NCI-H1048 (cell line): ENCODE data around the gene PIEZO1.

Source experiments
- DNase-seq: peaks from one replicate; lab custom pipeline; 2025; lab: John Stamatoyannopoulos, UW

The PIEZO1 gene

DNA sequence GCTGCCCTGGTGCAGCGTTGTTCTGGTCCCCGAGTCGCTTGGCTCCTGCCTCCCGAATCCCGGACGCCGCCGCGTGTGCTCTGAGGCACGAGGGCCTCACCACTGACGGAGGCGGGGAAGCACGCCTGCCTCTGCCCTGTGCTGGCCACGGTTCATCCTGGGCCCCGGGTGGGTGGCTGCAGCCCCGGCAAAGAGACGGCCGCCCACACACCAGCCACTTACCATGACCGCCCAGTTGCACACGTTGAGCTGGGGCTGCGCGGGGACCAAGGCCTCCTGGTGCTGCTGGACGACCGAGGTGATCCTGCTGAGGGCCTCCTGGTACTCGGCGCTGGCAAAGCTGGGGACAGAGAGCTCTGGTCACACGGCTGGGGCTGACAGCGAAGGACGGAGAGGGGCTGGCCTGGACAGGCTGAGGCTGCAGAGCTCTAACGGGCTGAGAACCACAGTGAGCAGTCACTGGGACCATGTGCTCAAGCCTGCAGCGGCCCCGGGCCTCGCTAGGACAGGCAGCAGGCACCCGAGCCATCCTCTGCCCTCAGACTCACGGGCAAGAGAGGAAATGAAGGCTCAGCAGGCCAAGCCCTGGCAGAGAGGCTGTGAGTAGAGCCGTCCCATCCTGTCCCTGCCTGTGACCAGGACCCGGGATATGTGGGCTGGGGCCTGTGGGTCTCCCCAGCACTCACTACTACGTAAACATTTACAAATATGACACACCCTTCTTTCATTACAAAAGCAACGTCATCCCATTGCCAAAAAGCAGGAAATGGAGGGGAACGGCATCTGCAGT is 33.0 kb upstream of the PIEZO1 start:
- no peak for DNase-seq

DNA sequence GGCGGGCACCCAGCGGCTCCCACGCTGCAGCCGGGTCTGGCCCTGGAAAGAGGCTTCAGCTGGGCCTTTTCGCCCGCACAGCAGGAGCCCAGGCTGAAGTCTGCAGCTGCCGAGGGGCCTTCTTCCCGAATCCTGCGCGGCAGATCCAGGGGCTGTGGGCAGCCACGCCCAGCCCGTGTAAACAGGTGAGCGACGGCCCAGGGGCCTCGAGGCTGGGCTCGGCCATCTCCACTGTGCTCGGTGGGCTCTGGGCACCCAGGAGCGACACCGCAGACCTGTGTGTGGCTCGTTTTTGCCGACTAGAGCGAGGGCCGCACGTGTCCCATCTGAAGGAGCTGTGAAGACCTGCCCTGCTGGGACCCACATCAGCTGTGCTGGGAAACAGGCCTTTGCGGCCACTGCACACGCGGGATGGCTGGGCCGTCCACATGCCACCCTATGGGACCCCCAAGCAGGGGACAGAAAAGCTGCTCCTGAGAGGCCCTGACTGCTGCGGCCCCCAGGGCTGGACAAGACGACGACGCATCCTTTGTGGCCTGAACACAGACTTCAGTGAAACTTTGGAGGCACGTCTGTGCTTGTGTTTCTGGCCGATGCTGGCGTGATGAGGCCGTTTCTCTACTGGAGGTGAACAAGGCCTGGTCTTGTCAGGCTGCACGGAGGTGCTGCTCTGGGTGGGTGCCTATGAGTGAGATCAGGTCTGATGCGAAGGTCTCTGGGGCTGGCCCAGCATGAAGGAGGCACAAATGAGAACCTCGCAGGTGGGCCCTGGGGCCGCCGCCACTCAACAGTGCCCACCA is 31.9 kb upstream of the PIEZO1 start:
- DNase-seq = no peak

GRCh38 chr16:88815901-88816589 is 31.0 kb upstream of the PIEZO1 start:
- no peak for DNase-seq

- no peak for DNase-seq
Observed at GRCh38 chr16:88815227-88815626, 30.2 kb upstream of the PIEZO1 start.

DNA sequence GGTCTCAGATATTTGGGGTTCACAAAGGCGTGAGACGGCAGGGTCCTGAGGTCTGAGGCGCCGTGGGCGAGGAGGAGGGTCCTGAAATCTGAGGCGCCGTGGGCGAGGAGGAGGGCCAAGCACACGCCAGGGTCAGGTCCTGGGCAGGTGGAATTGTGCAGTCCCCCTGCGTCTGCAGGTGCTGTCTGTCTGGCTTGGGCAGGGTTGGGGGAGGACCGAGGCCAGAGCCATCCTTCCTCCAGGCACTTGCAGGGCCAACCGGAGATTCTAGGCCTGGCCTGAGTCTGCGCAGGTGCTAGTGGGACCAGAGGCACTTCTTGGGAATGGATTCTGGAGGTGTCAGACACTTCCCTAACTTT is 29.1 kb upstream of the PIEZO1 start:
- no peak for DNase-seq

GRCh38 chr16:88813269-88814143 is 28.5 kb upstream of the PIEZO1 start:
- DNase-seq = no peak

- no peak for DNase-seq
Observed at GRCh38 chr16:88812513-88813268, 27.7 kb upstream of the PIEZO1 start.

DNA sequence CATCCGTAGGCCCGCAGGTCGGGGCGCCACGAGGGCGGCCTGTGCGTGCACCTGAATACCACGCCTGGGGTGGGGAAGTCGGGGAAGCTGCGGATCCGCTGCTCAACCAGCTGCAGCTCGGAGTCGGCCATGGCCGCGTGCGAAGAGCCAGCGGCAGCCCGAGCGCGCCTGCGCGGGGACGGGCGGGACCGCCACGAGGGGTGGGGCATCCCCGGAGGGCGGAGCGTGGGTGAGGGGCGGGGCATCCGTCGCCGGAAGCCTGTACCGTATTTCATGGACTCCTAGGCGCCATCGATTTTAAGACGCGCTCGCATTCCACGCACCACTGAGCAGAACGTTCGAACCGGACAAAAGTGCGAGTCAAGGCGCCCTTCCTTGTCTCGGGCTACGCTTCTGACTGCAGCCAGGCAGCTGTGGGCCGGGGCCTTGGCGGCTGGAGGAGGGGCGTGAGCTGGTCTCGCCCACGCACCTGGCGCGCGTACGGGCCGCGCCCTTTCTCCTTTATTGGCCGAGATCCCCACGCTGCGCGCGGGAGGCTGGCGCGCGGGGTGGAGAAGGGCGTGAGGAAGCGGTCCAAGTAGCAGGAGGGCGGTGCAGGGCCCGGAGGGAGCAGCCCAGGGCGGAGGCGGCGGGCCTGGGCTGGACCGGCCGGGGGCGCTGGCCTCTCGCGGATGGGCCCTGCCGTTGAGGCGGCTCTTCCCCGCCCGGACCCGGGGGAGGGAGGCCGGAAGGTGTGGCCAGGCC is 26.9 kb upstream of the PIEZO1 start, which contains the start of gene APRT:
TSS of gene APRT (minus strand) at position 160 of the 744 bp plus-strand sequence. CDS start at position 131, 29 bp downstream.
- peak; percentile 43 for DNase-seq

DNA sequence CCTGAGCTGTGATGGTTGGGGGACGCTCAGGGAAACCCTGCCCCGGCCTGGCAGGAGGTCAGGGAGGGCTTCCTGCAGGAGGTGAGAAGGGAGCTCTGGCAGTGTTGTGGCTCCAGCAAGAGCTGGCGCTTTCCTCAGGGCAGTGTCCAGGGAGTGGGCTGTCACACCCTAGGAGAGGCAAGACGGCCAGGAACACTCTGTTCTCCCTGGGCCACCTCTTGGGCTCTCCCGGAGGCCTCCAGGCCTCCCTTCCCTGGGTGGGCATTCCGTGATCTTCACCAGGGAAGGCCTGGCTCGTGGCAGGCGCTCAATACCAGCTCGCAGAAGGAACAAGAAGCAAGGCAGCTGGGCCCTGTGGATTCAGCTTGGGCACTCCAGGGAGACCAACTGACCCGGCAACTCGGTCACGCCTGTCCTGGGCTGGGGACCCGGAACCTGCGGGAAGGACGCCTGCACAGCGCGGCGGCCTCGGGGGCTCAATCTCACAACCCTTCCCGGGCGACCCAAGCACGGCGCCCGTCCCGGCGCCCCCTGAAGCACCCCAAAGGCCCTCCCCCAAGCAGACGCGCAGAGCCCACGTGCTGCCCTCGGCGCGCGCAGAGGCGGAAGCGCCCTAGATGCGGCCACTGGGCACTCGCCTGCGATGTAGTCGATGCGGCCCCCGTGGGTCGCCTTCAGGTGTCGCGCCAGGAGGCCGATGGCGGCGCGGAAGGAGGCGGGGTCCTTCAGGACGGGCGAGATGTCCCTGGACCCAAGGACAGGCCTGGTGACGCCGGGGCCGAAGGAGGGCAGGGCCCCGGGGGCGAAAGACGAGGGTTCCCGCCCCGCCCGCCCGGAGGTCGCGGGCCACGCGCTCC is 26.1 kb upstream of the PIEZO1 start:
- peak; percentile 57 for DNase-seq

DNA sequence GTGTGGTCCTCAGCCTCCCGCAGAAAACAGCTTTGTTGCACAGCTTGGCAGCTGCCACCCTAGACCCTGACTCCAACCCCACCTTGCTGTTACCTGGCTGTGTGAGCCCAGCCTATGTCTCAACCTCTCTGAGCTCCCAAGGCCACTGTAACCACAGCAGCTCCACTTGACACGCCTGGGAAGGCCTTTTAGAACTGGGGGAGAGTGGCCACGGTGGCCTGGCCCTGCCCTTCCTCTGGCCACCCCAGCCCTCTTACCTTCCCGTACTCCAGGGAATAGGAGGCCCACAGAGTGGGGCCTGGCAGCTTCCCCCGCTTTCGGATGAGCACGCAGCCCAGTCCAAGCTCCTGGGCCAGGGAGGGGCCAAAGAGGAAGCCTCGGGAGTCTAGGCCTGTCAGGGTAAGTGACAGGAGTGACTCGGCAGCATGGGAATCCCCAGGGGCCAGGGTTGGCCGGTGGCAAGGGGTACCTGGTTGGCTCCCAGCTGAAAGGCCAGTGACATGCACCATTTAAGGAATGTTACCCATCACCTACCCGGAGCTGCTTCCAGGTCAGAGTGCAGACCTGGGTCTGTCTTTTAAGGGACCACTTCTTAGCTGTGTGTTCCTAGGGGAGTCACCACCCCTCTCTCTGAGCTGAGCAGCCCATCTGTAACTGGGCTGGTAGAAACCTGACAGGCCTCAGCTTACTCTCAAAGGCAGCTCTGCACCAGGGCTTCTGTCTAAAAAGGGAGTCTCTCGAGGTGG is 25.3 kb upstream of the PIEZO1 start:
- no peak for DNase-seq

DNA sequence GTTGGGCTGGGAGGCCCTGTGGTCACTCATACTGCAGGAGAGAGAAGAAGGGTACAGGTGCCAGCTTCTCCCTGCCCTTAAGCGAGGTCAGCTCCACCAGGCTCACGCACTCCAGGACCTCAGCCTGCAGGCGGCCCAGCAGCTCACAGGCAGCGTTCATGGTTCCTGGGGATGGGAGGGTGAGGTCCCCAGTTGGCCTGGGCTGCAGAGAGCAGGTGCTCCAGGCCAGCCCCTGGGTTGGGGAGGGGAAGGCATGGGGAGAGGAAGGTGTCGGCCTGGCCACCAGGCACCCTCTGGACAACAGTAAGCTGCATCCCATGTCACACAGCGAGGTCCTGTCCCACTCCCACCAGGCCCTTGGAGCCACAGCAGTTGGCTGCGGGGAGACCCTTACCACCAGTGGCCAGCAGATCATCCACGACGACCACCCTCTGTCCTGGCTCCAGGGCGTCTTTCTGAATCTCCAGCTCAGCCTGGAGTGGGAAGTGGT is 24.7 kb upstream of the PIEZO1 start:
- DNase-seq = no peak

DNA sequence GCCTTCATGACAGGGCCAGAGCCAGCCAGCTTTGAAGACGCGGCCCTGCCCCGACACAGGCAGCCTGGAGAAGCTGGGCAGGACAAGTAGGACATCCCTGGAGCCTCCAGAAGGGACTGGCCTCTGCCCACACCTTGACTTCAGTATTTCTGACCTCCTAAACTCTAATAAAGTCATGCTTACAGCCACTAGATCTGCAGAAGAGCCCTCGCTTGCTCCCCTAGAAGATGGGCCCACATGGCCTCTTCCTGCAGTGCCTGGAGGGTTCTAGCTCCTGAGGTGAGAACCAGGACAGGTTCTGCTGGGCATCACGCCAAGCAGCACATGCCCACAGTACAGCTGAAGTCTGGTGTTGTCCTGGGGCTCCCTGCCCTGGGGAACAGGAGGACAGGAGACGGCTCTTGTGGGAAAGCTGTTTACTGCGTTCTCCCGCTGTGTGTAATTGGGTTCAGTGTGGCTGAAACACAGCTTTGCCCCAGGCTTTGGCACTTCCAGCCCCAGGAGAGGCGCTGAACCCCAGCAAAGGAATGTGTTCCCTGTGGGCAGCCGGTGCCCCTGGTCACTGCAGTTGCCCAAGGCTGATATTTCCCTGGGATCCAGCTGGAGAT is 24.2 kb upstream of the PIEZO1 start:
- no peak for DNase-seq

DNA sequence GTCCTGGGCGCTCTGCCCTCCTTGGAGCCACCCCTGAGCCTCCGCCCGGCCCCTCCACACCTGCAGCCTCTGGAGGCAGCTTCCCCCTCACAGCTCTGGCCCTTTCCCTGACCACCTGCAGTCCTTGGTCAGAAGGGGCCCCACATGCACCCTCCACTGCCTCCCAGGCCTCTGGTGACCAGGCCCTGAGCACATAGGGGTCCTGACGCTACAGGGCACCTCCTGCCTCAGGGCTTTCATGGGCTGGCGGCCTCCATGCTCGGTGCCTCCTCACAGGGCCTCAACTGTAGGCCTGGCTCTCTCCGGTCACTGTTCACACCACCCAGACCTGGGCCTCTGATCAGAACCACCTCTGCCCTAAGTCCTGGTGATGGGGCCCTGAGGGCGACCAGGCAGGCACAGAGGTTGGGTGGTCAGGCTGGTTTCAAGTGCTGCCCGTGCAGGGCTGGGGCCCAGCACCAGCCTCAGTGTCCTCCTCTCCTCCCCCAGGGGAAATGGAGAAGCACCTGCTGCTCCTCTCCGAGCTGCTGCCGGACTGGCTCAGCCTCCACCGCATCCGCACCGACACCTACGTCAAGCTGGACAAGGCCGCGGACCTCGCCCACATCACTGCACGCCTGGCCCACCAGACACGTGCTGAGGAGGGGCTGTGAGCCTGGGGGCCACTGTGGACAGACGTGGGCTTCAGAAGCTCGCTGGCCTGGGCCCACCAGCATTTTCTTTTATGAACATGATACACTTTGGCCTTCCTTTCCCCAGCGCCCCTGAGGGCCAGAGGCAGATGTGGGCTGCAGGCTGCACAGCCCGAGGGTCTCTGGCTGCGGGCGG is 22.8 kb upstream of the PIEZO1 start:
- no peak for DNase-seq

GRCh38 chr16:88807142-88807625 is 22.2 kb upstream of the PIEZO1 start:
- no peak for DNase-seq

DNA sequence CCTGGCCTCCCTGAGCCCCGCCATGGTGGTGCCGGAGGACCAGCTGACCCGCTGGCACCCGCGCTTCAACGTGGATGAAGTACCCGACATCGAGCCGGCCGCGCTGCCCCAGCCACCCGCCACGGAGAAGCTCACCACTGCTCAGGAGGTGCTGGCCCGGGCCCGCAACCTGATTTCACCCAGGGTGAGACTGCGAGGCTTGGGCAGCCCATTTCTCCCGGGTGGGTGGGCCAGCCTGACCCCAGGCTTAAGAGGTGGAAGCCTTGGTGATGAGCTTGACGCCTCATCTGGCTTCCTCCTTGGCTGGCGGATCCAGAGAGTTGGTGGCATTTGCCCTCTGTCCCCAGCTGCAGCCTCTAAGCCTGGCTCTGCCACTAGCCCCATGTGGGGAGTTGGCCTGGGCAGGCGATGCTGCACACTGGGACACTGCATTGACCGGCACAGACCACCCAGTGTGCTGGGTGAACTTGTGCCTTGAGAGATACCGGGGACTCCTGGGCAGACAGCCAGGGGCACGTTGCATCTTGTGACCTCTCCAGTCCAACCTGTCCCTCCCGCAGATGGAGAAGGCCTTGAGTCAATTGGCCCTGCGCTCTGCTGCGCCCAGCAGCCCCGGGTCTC is 21.6 kb upstream of the PIEZO1 start:
- no peak for DNase-seq

DNA sequence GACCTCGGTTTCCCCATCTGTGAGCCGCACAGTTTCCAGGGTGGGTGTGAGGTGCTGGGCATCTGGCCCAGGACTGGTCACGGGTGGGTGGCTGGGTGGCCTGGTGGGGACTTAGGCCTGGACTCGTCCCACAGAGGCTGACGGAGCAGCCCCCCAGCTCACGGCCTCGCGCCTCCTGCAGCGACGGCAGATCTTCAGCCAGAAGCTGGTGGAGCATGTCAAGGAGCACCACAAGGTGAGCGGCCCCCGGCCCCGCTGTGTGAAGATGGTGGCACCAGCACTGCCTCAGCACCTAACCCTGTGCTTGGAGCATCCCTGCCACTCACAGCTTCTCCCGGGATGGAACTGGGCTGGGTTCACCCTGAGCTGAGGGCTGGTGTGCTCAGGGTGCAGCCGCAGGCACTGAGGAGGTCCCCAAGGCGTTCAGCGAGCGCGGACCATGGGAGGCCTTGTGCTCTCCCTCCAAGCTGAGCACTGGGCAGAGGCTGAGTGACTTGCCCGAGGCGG is 20.9 kb upstream of the PIEZO1 start:
- DNase-seq = no peak
